D721Med (cell line): ENCODE measurements around the gene IGFALS.

Source experiments
- DNase-seq: peaks from one replicate; pipeline ENCODE4 v3.0.0; 2011; ENCODE audit warnings: low spot score; ENCODE audit not compliant: insufficient read length
- FAIRE-seq: peaks from 2 replicates; lab custom pipeline; 2011; peaks lifted over from hg19 to GRCh38; lab: Jason Lieb, UNC
- CTCF ChIP-seq: IDR thresholded peaks from 2 replicates; pipeline ENCODE4 v1.5.1; 2012; ENCODE audit warnings: mild to moderate bottlenecking, control low read depth; ENCODE audit not compliant: insufficient read depth; ENCODE audit errors: missing control alignments

Gene IGFALS

DNA sequence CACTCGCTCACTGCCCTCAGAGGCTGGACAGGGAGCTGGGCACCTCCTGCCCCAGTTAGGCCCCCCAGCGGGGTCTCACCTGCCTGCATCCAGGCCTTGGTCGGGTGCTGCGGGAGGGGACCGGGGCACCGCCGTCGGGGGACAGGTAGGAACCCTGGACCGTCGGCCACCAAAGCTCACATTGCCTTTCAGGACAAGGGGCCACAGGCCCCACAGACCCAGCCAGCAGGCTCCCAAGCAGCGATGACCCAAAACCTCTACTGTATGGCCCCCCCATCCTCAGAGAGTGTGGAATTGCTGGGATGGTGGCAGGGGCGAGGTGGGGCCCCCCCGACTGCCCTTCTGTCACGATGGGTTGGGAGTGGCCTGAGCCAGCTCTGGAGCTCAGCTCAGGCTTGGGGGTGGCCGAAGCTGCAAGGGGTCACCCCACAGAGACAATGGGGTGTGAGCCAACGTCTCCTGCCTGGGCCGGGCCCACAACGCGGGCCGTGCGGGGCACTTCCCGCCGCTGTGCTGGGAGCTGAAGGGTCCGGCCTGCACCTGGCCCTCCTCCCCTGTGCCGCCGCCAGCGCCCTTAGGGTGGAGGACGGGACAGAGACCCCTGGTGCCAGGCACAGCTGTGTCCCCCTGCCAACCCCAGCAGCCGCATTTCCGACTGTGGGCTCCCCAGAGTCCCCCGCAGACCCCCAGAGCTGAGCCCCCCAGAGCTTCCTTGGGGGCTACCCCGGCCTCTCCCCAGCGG is 498 bp downstream of the IGFALS start:
- FAIRE-seq (no peak), DNase-seq (no peak)
- TF ChIP-seq CTCF = no peak

DNA sequence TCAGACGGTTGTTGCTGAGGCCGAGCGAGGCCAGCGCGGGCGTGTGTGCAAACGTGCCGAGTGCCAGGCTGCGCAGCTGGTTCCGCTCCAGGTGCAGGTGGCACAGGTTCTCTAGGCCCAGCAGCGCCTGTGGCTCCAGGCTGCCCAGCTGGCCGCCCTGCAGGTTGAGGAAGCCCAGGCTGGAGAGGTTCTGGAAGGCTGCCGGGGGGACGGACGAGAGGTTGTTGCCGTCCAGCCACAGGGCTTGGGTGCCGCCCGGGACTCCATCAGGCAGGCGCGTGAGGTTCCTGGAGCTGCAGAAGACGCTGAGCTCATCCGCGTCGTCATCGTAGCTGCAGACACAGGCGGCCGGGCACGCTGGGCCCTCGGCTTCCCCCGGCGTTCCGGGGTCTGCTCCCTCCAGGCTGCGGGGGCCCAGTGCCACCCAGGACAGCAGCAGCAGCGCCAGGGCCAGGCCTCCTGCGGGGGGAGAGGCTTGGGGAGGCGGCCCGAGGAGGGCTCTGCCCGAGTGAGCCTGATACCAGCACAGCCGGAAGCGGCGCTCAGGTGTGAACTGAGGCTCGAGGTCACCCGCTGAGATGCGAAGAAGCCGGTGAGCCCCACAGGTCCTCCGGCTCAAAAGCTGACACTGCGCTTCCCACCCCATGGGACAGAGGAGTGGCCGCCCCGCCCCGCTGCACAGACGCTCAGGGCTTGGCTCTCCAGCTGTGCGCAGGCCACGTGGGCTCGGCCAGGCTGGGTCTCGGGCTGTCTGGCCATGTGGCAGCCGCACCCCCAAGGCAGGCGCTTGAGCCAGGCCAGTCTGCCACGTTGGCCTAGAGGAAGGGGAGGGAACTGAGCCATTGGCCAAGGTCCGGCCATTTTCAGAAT is 1.3 kb downstream of the IGFALS start:
- TF ChIP-seq CTCF = no peak
- no peak for FAIRE-seq
- DNase-seq = no peak

- TF ChIP-seq CTCF = no peak
- DNase-seq = no peak
- no peak for FAIRE-seq
Observed at GRCh38 chr16:1791256-1791942, 2.1 kb downstream of the IGFALS start.

DNA sequence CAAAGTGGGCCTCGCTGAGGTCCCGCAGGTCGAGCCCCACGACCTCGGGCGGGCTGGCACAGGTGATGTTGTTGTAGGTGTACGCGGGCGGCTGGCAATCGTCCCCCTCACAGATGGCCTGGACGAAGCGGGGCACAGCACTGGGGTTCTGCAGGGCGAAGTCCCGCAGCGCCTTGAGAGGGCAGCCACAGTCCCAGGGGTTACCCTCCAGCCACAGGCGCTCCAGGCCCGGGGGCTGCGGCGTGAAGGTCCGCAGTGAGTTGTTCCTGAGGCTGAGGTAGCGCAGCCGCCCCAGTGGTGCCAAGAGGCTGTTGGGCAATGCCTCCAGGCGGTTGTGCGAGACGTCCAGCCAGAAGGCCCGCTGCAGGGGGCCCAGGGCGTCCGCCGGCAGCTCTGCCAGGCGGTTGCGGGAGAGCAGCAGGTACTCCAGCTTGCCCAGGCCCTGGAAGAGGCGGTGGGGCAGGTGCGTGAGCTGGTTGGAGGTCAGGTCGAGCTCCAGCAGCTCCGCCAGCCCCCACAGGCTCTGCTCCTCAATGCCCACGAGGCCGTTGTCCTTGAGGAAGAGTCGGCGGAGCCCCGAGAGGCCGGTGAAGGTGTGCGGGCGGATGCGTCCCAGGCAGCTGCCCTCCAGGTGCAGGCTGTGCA is 2.8 kb downstream of the IGFALS start:
- FAIRE-seq (no peak), DNase-seq (no peak)
- no peak for TF ChIP-seq CTCF

- DNase-seq = no peak
- TF ChIP-seq CTCF = no peak
- no peak for FAIRE-seq
Observed at GRCh38 chr16:1790261-1790610, 3.3 kb downstream of the IGFALS start.

- no peak for TF ChIP-seq CTCF
- DNase-seq (no peak), FAIRE-seq (no peak)
Observed at GRCh38 chr16:1789643-1790045, 3.9 kb downstream of the IGFALS start.
